A549 (cell line): ENCODE measurements around the gene SERPINA6. TPM values are rescaled to one million over a fixed set of nuclear protein-coding genes. Genes with fewer than 3 reads are reported as not detected.

Source experiments
- ATAC-seq, 2 experiments: fragments of 200-7000 bp in 1 of 2; fragments of >200 bp in 1 of 2; cut with Nextera tagmentation in 1 of 2; cut with Tn5 transposase in 1 of 2; 3 replicates each; pipeline versions ENCODE4 v1.8.0 to v1.9.1; 2018 to 2020; ENCODE audit warnings: mild to moderate bottlenecking in 1 of 2, moderate library complexity in 1 of 2
- CTCF ChIA-PET: fragments of 300-600 bp; sonication (Branson Sonifier 250); formaldehyde crosslinking; extraction: SDS; loops from one replicate; lab custom pipeline; 2021; ENCODE audit warnings: antibody characterized with exemption, inconsistent platforms; lab: Yijun Ruan, JAX
- POLR2A ChIA-PET: fragments of 350-600 bp; formaldehyde crosslinking; extraction: SDS; loops from one replicate; lab custom pipeline; 2021; ENCODE audit warnings: antibody characterized with exemption, inconsistent platforms; lab: Yijun Ruan, JAX
- DNase-seq, 2 experiments: peaks; one replicate each; pipeline versions ENCODE4 v3.0.0 to v3.0.0-alpha.2; 2011 to 2016; ENCODE audit warnings: low read depth in 1 of 2, low spot score in 1 of 2
- FAIRE-seq: peaks from 2 replicates; lab custom pipeline; 2011; peaks lifted over from hg19 to GRCh38; lab: Jason Lieb, UNC
- H3K27ac ChIP-seq, 2 experiments: fragments of >200 bp; sonication (Bioruptor Twin); formaldehyde crosslinking; 3 replicates each; pipeline ENCODE4 v1.5.1; 2016 to 2017
- H3K4me1 ChIP-seq: fragments of >200 bp; sonication (Bioruptor Twin); formaldehyde crosslinking; 3 replicates; pipeline ENCODE4 v1.6.1; 2016
- H3K4me2 ChIP-seq: fragments of >200 bp; sonication (Bioruptor Twin); formaldehyde crosslinking; 3 replicates; pipeline ENCODE4 v1.6.1; 2016
- H3K4me3 ChIP-seq: fragments of >200 bp; sonication (Bioruptor Twin); formaldehyde crosslinking; 3 replicates; pipeline ENCODE4 v1.5.1; 2016
- H3K9me3 ChIP-seq: fragments of >200 bp; sonication (Bioruptor Twin); formaldehyde crosslinking; 3 replicates; pipeline ENCODE4 v1.6.1; 2016
- CBX2 ChIP-seq: fragments of 200-600 bp; sonication (generic); IDR thresholded peaks from 2 replicates; pipeline ENCODE4 v1.6.1; 2016; ENCODE audit warnings: low read depth, mild to moderate bottlenecking, borderline replicate concordance
- CEBPB ChIP-seq, 2 experiments: fragments of >200 bp in 1 of 2; sonication (Bioruptor Twin) in 1 of 2; formaldehyde crosslinking in 1 of 2; IDR thresholded peaks; 2 replicates each; pipeline ENCODE4 v1.6.1; 2012 to 2016
- CHD2 ChIP-seq: fragments of 150-350 bp; IDR thresholded peaks from 2 replicates; pipeline ENCODE4 v1.6.1; 2014; ENCODE audit warnings: low read length; ENCODE audit not compliant: partially characterized antibody
- CHD4 ChIP-seq: fragments of 200-600 bp; sonication (generic); IDR thresholded peaks from 2 replicates; pipeline ENCODE4 v1.6.1; 2016; ENCODE audit warnings: antibody characterized with exemption, mild to moderate bottlenecking, borderline replicate concordance
- HEYL ChIP-seq: fragments of 250-450 bp; sonication (Bioruptor Pico); IDR thresholded peaks from 2 replicates; pipeline ENCODE4 v1.8.0; 2021; ENCODE audit warnings: mild to moderate bottlenecking, moderate library complexity
- JUN ChIP-seq, 2 experiments: fragments of >200 bp; sonication (Bioruptor Twin); formaldehyde crosslinking; IDR thresholded peaks; 2 replicates in 1 of 2; 3 replicates in 1 of 2; pipeline ENCODE4 v1.6.1; 2016 to 2017
- MAFK ChIP-seq: fragments of 450-650 bp; IDR thresholded peaks from 2 replicates; pipeline ENCODE4 v1.6.1; 2014; ENCODE audit not compliant: partially characterized antibody
- MAZ ChIP-seq: fragments of 150-350 bp; IDR thresholded peaks from 2 replicates; pipeline ENCODE4 v1.6.1; 2014; ENCODE audit warnings: antibody characterized with exemption, low read depth, low read length, borderline replicate concordance
- NFE2L2 ChIP-seq: fragments of 150-350 bp; conservative IDR thresholded peaks from 2 replicates; pipeline ENCODE4 v1.6.1; 2014; ENCODE audit warnings: low read length
- NPAS2 ChIP-seq: fragments of 250-450 bp; sonication (Bioruptor Pico); IDR thresholded peaks from 2 replicates; pipeline ENCODE4 v1.8.0; 2022; ENCODE audit warnings: mild to moderate bottlenecking, moderate library complexity, borderline replicate concordance
- POLR2A ChIP-seq: IDR thresholded peaks from 2 replicates; pipeline ENCODE4 v1.6.1; 2012; ENCODE audit warnings: mild to moderate bottlenecking, low read length
- POLR2AphosphoS2 ChIP-seq: conservative IDR thresholded peaks from 2 replicates; pipeline ENCODE4 v1.6.1; 2012; ENCODE audit warnings: low read length, improper control_type of control experiment, inconsistent platforms
- RAD21 ChIP-seq, 2 experiments: fragments of >200 bp in 1 of 2; sonication (Bioruptor Twin) in 1 of 2; formaldehyde crosslinking in 1 of 2; IDR thresholded peaks in 1 of 2; conservative IDR thresholded peaks in 1 of 2; 2 replicates in 1 of 2; 3 replicates in 1 of 2; pipeline ENCODE4 v1.6.1; 2012 to 2018; ENCODE audit warnings: inconsistent platforms in 1 of 2
- RARB ChIP-seq: fragments of 250-450 bp; sonication (Bioruptor Pico); IDR thresholded peaks from 2 replicates; pipeline ENCODE4 v1.8.0; 2021; ENCODE audit warnings: mild to moderate bottlenecking, moderate library complexity
- RCOR1 ChIP-seq: fragments of 150-350 bp; IDR thresholded peaks from 2 replicates; pipeline ENCODE4 v1.6.1; 2014; ENCODE audit warnings: antibody characterized with exemption, low read length, low read depth
- RNF2 ChIP-seq: fragments of 200-600 bp; sonication (generic); IDR thresholded peaks from 2 replicates; pipeline ENCODE4 v1.6.1; 2016; ENCODE audit warnings: low read depth, mild to moderate bottlenecking, antibody characterized with exemption, moderate library complexity, borderline replicate concordance
- SMC3 ChIP-seq: fragments of >200 bp; sonication (Bioruptor Twin); formaldehyde crosslinking; IDR thresholded peaks from 3 replicates; pipeline ENCODE4 v1.6.1; 2018; ENCODE audit warnings: inconsistent platforms
- ZFP36 ChIP-seq: fragments of 450-650 bp; IDR thresholded peaks from 2 replicates; pipeline ENCODE4 v1.6.1; 2014; ENCODE audit warnings: borderline replicate concordance; ENCODE audit not compliant: partially characterized antibody
- WGBS: methylation state at CpG from one replicate; pipeline ENCODE4 v1.1.6; 2017; ENCODE audit errors: missing lambda C conversion rate; 5-methylcytosine and 5-hydroxymethylcytosine counted together
- polyA plus RNA-seq, 4 experiments: library from polyadenylated mRNA; depleted of rRNA in 3 of 4; stranded (reverse); fragments of >200 nt; fragmentation: RNase III in 1 of 4; extraction: RNeasy Plus Mini Kit Qiagen cat#74134 plus additional on column Dnase treatment in 1 of 4; gene quantifications; 2 replicates in 3 of 4; 3 replicates in 1 of 4; pipeline ENCODE4 v1.2.3, GENCODE V29; 2011 to 2017
- TF ChIP-seq, protein P1 (sequence below): fragments of 200-600 bp; sonication (generic); IDR thresholded peaks from 2 replicates; pipeline ENCODE4 v1.6.1; 2016; ENCODE audit warnings: antibody characterized with exemption, mild to moderate bottlenecking, moderate library complexity
- TF ChIP-seq, protein P2 (sequence below): fragments of >200 bp; sonication (Bioruptor Twin); formaldehyde crosslinking; IDR thresholded peaks from 3 replicates; pipeline ENCODE4 v1.6.1; 2016
- TF ChIP-seq, protein P3 (sequence below): IDR thresholded peaks from 2 replicates; pipeline ENCODE4 v1.6.1; 2012; ENCODE audit warnings: low read depth, borderline replicate concordance
- TF ChIP-seq, protein P4 (sequence below): IDR thresholded peaks from 2 replicates; pipeline ENCODE4 v1.6.1; 2012

The SERPINA6 gene
- polyA plus RNA-seq, 2 of the 4 experiments (the other 2 are of a cell fraction), result 0.43 to 1.8 TPM

DNA sequence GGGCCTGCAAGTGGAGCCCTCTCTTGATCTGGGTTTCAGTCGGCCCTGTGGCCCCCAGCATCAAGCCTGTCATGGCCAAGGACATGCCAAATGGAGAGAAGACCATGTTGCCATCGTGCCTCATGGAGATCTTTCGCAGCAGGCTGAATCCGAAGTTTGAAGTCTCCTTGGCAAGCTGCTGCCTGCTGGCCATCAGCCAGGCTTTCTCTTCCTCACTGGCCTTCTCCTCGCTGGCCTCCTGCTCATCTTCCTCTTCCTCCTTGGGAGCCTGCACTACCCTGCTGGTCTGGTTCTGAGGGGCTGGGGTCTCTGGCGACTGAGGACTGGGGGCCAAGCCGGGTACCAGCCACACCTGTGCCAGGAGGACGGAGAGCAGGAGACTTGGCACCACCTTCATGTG is 32.9 kb downstream of the SERPINA6 start:
- H3K27ac ChIP-seq, result no peak overlapping the region
- WGBS, result 22% methylated on average over 8 of the region's 8 CpGs
- H3K4me2 ChIP-seq, result no peak overlapping the region
- no peaks in the 10 kb centered on the region for H3K9me3 ChIP-seq
- TF ChIP-seq HEYL (CRISPR knock-in tag) (no peak), POLR2A (no peak), RNF2 (no peak), MAZ (no peak), NFE2L2 (no peak), MAFK (no peak), RAD21 (conservative IDR thresholded peaks at IDR 0.05 in 1 of 2, IDR thresholded peaks at IDR 0.05 in 1 of 2) (no peak)
- no peak for FAIRE-seq
- no peak overlapping the region for H3K4me3 ChIP-seq
- POLR2A ChIA-PET, result no interaction called here
- H3K4me1 ChIP-seq, result no peaks in the 10 kb centered on the region
- CTCF ChIA-PET, result interaction anchor here (1.0 kb wide), 1 partner anchor 20 kb away, joined by 3 read pairs; no protein-coding TSS in a partner anchor
- ATAC-seq, result no peak
- DNase-seq, result no peak

DNA sequence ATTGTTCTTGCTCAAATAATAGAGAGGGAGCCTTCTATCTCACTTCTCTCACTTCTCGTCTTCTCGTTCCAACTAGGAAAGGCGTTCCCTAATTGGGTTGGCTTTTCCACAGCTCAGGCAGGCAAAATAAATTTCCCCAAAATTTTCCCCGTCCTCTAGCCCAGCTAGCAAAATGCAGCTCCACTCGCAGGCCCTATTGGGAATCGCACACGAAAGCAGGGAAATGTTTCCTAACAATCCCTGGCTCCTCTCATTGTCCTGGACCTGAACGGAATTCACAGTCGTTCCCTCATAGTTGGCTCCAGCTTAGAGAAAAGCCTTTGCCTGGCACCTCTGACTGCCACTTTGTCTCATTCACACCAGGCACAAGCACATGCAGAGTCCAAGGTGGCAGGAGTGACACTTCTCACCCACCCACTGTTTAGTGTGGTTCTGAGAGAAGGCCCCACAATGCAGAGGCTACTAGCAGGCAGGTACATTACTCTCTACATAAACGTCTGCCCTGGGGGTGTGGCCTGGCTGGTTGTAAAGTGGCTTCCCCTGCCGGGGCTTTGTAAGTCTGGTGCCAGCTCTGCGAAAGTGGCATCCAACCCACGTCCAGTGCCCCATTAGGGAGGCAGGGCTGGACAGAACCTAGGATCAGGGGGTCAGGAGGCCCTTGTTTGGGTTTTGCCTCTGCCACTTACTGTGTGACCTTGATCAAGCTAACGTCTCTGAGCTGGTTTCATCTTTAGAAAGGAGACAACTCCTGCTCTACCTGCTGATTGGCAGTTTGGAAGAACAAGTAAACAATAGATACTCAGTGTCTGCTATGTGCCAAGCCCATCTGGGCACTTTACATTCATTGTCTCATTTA is 34.3 kb downstream of the SERPINA6 start:
- no peak for ATAC-seq
- CTCF ChIA-PET, result interaction anchor here (1.4 kb wide), 1 partner anchor 197 kb away, joined by 3 read pairs; no protein-coding TSS in a partner anchor
- H3K9me3 ChIP-seq, result no peaks in the 10 kb centered on the region
- TF ChIP-seq JUN (IDR thresholded peaks at IDR 0.05) (no peak), NFE2L2 (no peak), POLR2AphosphoS2 (no peak)
- TF ChIP-seq, protein P1, sequence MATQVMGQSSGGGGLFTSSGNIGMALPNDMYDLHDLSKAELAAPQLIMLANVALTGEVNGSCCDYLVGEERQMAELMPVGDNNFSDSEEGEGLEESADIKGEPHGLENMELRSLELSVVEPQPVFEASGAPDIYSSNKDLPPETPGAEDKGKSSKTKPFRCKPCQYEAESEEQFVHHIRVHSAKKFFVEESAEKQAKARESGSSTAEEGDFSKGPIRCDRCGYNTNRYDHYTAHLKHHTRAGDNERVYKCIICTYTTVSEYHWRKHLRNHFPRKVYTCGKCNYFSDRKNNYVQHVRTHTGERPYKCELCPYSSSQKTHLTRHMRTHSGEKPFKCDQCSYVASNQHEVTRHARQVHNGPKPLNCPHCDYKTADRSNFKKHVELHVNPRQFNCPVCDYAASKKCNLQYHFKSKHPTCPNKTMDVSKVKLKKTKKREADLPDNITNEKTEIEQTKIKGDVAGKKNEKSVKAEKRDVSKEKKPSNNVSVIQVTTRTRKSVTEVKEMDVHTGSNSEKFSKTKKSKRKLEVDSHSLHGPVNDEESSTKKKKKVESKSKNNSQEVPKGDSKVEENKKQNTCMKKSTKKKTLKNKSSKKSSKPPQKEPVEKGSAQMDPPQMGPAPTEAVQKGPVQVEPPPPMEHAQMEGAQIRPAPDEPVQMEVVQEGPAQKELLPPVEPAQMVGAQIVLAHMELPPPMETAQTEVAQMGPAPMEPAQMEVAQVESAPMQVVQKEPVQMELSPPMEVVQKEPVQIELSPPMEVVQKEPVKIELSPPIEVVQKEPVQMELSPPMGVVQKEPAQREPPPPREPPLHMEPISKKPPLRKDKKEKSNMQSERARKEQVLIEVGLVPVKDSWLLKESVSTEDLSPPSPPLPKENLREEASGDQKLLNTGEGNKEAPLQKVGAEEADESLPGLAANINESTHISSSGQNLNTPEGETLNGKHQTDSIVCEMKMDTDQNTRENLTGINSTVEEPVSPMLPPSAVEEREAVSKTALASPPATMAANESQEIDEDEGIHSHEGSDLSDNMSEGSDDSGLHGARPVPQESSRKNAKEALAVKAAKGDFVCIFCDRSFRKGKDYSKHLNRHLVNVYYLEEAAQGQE, result no peak
- TF ChIP-seq, protein P2, sequence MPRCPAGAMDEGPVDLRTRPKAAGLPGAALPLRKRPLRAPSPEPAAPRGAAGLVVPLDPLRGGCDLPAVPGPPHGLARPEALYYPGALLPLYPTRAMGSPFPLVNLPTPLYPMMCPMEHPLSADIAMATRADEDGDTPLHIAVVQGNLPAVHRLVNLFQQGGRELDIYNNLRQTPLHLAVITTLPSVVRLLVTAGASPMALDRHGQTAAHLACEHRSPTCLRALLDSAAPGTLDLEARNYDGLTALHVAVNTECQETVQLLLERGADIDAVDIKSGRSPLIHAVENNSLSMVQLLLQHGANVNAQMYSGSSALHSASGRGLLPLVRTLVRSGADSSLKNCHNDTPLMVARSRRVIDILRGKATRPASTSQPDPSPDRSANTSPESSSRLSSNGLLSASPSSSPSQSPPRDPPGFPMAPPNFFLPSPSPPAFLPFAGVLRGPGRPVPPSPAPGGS, result no peak
- no peak overlapping the region for H3K27ac ChIP-seq
- no peak for DNase-seq
- no peak overlapping the region for H3K4me3 ChIP-seq
- WGBS, result 67% methylated on average over 10 of the region's 14 CpGs
- FAIRE-seq, result no peak
- no peaks in the 10 kb centered on the region for H3K4me1 ChIP-seq
- no peak overlapping the region for H3K4me2 ChIP-seq
- POLR2A ChIA-PET, result no interaction called here

DNA sequence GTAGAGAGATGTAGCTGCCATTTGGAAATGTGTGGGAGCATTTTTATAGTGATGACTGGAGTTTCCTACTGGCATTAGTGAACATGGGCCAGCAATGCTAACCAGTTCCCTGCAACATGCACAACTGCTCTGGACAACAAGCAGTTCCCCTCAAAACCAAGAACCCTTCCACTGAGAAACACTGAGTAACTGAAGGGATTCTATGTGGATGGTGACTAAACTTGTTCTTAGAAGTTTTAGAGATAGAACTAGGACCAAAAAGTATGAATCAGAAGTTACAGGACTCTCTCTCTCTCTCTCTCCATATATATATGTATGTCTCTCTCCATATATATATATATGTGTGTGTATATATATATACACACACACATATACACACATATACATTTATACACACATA is 38.0 kb downstream of the SERPINA6 start:
- no peak for ATAC-seq
- FAIRE-seq, result no peak
- Histone ChIP-seq H3K4me3 (no peak overlapping the region), H3K4me1 (no peaks in the 10 kb centered on the region), H3K9me3 (no peaks in the 10 kb centered on the region)
- POLR2A ChIA-PET, result no interaction called here
- DNase-seq, result no peak
- CTCF ChIA-PET, result interaction anchor here (0.6 kb wide), 1 partner anchor 587 kb away, joined by 3 read pairs; no protein-coding TSS in a partner anchor
- no peak for TF ChIP-seq RCOR1
- no peak for TF ChIP-seq RARB (CRISPR knock-in tag)
- no peak for TF ChIP-seq MAFK
- no peak for TF ChIP-seq RNF2
- TF ChIP-seq, protein P3, sequence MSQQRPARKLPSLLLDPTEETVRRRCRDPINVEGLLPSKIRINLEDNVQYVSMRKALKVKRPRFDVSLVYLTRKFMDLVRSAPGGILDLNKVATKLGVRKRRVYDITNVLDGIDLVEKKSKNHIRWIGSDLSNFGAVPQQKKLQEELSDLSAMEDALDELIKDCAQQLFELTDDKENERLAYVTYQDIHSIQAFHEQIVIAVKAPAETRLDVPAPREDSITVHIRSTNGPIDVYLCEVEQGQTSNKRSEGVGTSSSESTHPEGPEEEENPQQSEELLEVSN, result no peak
- TF ChIP-seq ZFP36, result no peak
- TF ChIP-seq CEBPB (IDR thresholded peaks at IDR 0.05), result no peak
- no peak for TF ChIP-seq CHD4
- TF ChIP-seq NPAS2 (CRISPR knock-in tag), result no peak
- TF ChIP-seq, protein P2, result no peak
- no peak for TF ChIP-seq POLR2A
- no peak for TF ChIP-seq SMC3
- TF ChIP-seq, protein P4, sequence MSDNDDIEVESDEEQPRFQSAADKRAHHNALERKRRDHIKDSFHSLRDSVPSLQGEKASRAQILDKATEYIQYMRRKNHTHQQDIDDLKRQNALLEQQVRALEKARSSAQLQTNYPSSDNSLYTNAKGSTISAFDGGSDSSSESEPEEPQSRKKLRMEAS, result no peak
- no peak for TF ChIP-seq CBX2
- TF ChIP-seq POLR2AphosphoS2, result no peak
- TF ChIP-seq JUN (IDR thresholded peaks at IDR 0.05), result no peak
- TF ChIP-seq CHD2, result no peak
- TF ChIP-seq, all 56 proteins: peak for 0
- H3K27ac ChIP-seq, result no peak overlapping the region
- no peak overlapping the region for H3K4me2 ChIP-seq
